IMR-90 (cell line): Measurements from ENCODE around the gene FOXL1. TPM values are rescaled to one million over a fixed set of nuclear protein-coding genes. Genes with fewer than 3 reads are reported as not detected.

ENCODE experiments used
- ATAC-seq: fragments of 200-7000 bp; cut with Tn5 transposase; 2 replicates; pipeline ENCODE4 v1.9.1; 2020; ENCODE audit warnings: low read depth, mild to moderate bottlenecking, moderate library complexity
- BruUV-seq: library from RNA; stranded (reverse); fragments of 400-500 nt; replicated peaks from 2 replicates; lab custom pipeline; 2021; lab: Mats Ljungman, UMichigan
- CTCF ChIA-PET: fragments of 300-600 bp; formaldehyde crosslinking; extraction: SDS; loops from one replicate; lab custom pipeline; 2021; ENCODE audit warnings: antibody characterized with exemption; lab: Yijun Ruan, JAX
- POLR2A ChIA-PET: fragments of 300-600 bp; sonication (Branson Sonifier 250); formaldehyde crosslinking; loops from one replicate; lab custom pipeline; 2022; ENCODE audit warnings: antibody characterized with exemption; ENCODE audit not compliant: unreplicated experiment; lab: Charles Lee
- DNase-seq: peaks from one replicate; pipeline ENCODE4 v3.0.0; 2013
- H2AFZ ChIP-seq: replicated peaks from 2 replicates; pipeline ENCODE3; 2013; ENCODE audit warnings: low read length, mild to moderate bottlenecking; ENCODE audit not compliant: poor library complexity
- H2AK5ac ChIP-seq: 2 replicates; pipeline ENCODE4 v1.6.1; 2013; ENCODE audit warnings: low read depth, low read length, inconsistent platforms
- H2AK9ac ChIP-seq: replicated peaks from 2 replicates; pipeline ENCODE3; 2013; ENCODE audit warnings: mild to moderate bottlenecking, low read depth, low read length, moderate library complexity; ENCODE audit not compliant: poor library complexity
- H2BK120ac ChIP-seq: 2 replicates; pipeline ENCODE4 v1.6.1; 2013; ENCODE audit warnings: low read depth, low read length, inconsistent platforms
- H2BK15ac ChIP-seq: 3 replicates; pipeline ENCODE4 v1.6.1; 2013; ENCODE audit warnings: low read depth, low read length, inconsistent platforms
- H2BK20ac ChIP-seq: 2 replicates; pipeline ENCODE4 v1.6.1; 2013; ENCODE audit warnings: low read depth, mild to moderate bottlenecking, inconsistent platforms, low read length, moderate library complexity
- H2BK5ac ChIP-seq: 2 replicates; pipeline ENCODE4 v1.6.1; 2013; ENCODE audit warnings: mild to moderate bottlenecking, low read depth, low read length, inconsistent platforms; ENCODE audit not compliant: poor library complexity, severe bottlenecking
- H3K14ac ChIP-seq: replicated peaks from 2 replicates; pipeline ENCODE4 v1.6.1; 2013; ENCODE audit warnings: low read depth, low read length, inconsistent platforms
- H3K18ac ChIP-seq: 2 replicates; pipeline ENCODE4 v1.6.1; 2013; ENCODE audit warnings: low read depth, low read length, control low read depth
- H3K23ac ChIP-seq: 2 replicates; pipeline ENCODE4 v1.6.1; 2013; ENCODE audit warnings: low read depth, low read length, inconsistent platforms
- H3K27ac ChIP-seq: 2 replicates; pipeline ENCODE4 v1.5.1; 2013; ENCODE audit warnings: mild to moderate bottlenecking, control low read depth, low read length; ENCODE audit not compliant: insufficient read depth
- H3K27me3 ChIP-seq: 2 replicates; pipeline ENCODE4 v1.6.1; 2013; ENCODE audit warnings: low read length; ENCODE audit not compliant: control insufficient read depth, insufficient read depth
- H3K36me3 ChIP-seq: 2 replicates; pipeline ENCODE4 v1.6.1; 2013; ENCODE audit warnings: low read length, mixed read lengths; ENCODE audit not compliant: control insufficient read depth, insufficient read depth
- H3K4ac ChIP-seq: 2 replicates; pipeline ENCODE4 v1.6.1; 2013; ENCODE audit warnings: low read depth, low read length, inconsistent platforms
- H3K4me1 ChIP-seq: 2 replicates; pipeline ENCODE4 v1.6.1; 2013; ENCODE audit warnings: low read length, mixed read lengths; ENCODE audit not compliant: control insufficient read depth, insufficient read depth
- H3K4me2 ChIP-seq: 2 replicates; pipeline ENCODE4 v1.6.1; 2013; ENCODE audit warnings: low read depth, mild to moderate bottlenecking, control low read depth, low read length, moderate library complexity
- H3K4me3 ChIP-seq: 2 replicates; pipeline ENCODE4 v1.5.1; 2013; ENCODE audit warnings: low read depth, mild to moderate bottlenecking, control low read depth, low read length, moderate library complexity; ENCODE audit not compliant: insufficient read depth
- H3K56ac ChIP-seq: 2 replicates; pipeline ENCODE4 v1.6.1; 2013; ENCODE audit warnings: low read length, inconsistent platforms; ENCODE audit not compliant: insufficient read depth; ENCODE audit errors: extremely low read depth
- H3K79me1 ChIP-seq, 2 experiments: 2 replicates each; pipeline ENCODE4 v1.6.1; 2013; ENCODE audit warnings: low read length in 2 of 2, inconsistent platforms in 1 of 2, low read depth in 1 of 2
- H3K9ac ChIP-seq: 2 replicates; pipeline ENCODE4 v1.6.1; 2013; ENCODE audit warnings: low read depth, low read length, control low read depth
- H3K9me1 ChIP-seq: 2 replicates; pipeline ENCODE4 v1.6.1; 2013; ENCODE audit warnings: low read length, inconsistent platforms; ENCODE audit not compliant: insufficient read depth
- H3K9me3 ChIP-seq: 2 replicates; pipeline ENCODE4 v1.6.1; 2013; ENCODE audit warnings: low read length; ENCODE audit not compliant: control insufficient read depth, insufficient read depth
- H4K20me1 ChIP-seq: 2 replicates; pipeline ENCODE4 v1.6.1; 2013; ENCODE audit warnings: low read length, inconsistent platforms; ENCODE audit not compliant: insufficient read depth
- H4K5ac ChIP-seq: 2 replicates; pipeline ENCODE4 v1.6.1; 2013; ENCODE audit warnings: mild to moderate bottlenecking, low read depth, low read length, control low read depth
- H4K8ac ChIP-seq, 2 experiments: 2 replicates each; pipeline ENCODE4 v1.6.1; 2013; ENCODE audit warnings: low read depth in 2 of 2, low read length in 2 of 2, control low read depth in 1 of 2, inconsistent platforms in 1 of 2
- H4K91ac ChIP-seq: 2 replicates; pipeline ENCODE4 v1.6.1; 2013; ENCODE audit warnings: low read depth, low read length, inconsistent platforms; ENCODE audit not compliant: insufficient read depth
- CHD1 ChIP-seq: IDR thresholded peaks from 2 replicates; pipeline ENCODE4 v1.6.1; 2012; ENCODE audit warnings: low read depth, low read length, improper control_type of control experiment
- NFE2L2 ChIP-seq: fragments of 150-350 bp; IDR thresholded peaks from 2 replicates; pipeline ENCODE4 v1.6.1; 2016; ENCODE audit warnings: low read depth, mild to moderate bottlenecking, low read length
- RAD21 ChIP-seq: IDR thresholded peaks from 2 replicates; pipeline ENCODE4 v1.6.1; 2012; ENCODE audit warnings: low read length, improper control_type of control experiment
- RFX5 ChIP-seq: IDR thresholded peaks from 2 replicates; pipeline ENCODE4 v1.8.0; 2012; ENCODE audit warnings: low read depth, mild to moderate bottlenecking, low read length, moderate library complexity
- SMC3 ChIP-seq: fragments of 150-350 bp; IDR thresholded peaks from 2 replicates; pipeline ENCODE4 v1.6.1; 2016; ENCODE audit warnings: low read depth, mild to moderate bottlenecking, antibody characterized with exemption, low read length, moderate library complexity
- WGBS, 2 experiments: methylation state at CpG; one replicate each; pipeline versions ENCODE4 v1.1.5 to v1.1.7; 2013; ENCODE audit warnings: missing lambda C conversion rate in 2 of 2; ENCODE audit not compliant: insufficient read length in 1 of 2; ENCODE audit errors: extremely low coverage in 2 of 2; 5-methylcytosine and 5-hydroxymethylcytosine counted together
- dilution Hi-C: fragments of 300-500 bp; cut with HindIII; formaldehyde crosslinking; loops from one replicate; pipeline ENCODE4 v1.14.3; 2018; ENCODE audit warnings: low sequenced_read_pairs; ENCODE audit not compliant: unreplicated experiment
- in situ Hi-C: fragments of 300-500 bp; cut with MboI; formaldehyde crosslinking; loops from 3 replicates; pipeline ENCODE4 v1.14.3; 2019; ENCODE audit warnings: low sequenced_read_pairs, inconsistent platforms, mixed read lengths
- intact Hi-C: fragments of 100-400 bp; cut with micrococcal nuclease; formaldehyde crosslinking; loops from 2 replicates; pipeline ENCODE4 v1.10.0; 2022
- polyA plus RNA-seq, 3 experiments: library from polyadenylated mRNA; depleted of rRNA; stranded (reverse); fragments of >200 nt; gene quantifications; 2 replicates each; pipeline ENCODE4 v1.2.3, GENCODE V29; 2012; ENCODE audit warnings: low replicate concordance in 1 of 3
- total RNA-seq: library from RNA; depleted of rRNA; stranded (reverse); fragments of >200 nt; gene quantifications from 2 replicates; pipeline ENCODE4 v1.2.3, GENCODE V29; 2012
- TF ChIP-seq, protein P1 (sequence below): fragments of 150-350 bp; IDR thresholded peaks from 2 replicates; pipeline ENCODE4 v1.6.1; 2016; ENCODE audit warnings: low read depth, mild to moderate bottlenecking, low read length, moderate library complexity, borderline replicate concordance

The FOXL1 gene
- total and polyA plus RNA-seq, 2 of the 4 experiments (the other 2 are of a cell fraction), result 15.2 to 25.8 TPM

GRCh38 chr16:86531641-86532525 is 46.5 kb upstream of the FOXL1 start:
- no peaks in the 10 kb centered on the region for H4K20me1 ChIP-seq
- DNase-seq (no peak), ATAC-seq (no peak)
- H2AK5ac ChIP-seq, result no peak overlapping the region
- BruUV-seq, result no TSS peak
- in situ Hi-C loops (no loop called here), intact Hi-C loops (no loop called here), dilution Hi-C loops (no loop called here)
- no peak overlapping the region for H2BK120ac ChIP-seq
- peaks cover 6% of the 10 kb centered on the region for H3K36me3 ChIP-seq
- H2BK15ac ChIP-seq, result no peak overlapping the region
- no peak overlapping the region for H4K91ac ChIP-seq
- H4K8ac ChIP-seq, result no peak overlapping the region
- no peaks in the 10 kb centered on the region for H3K9me3 ChIP-seq
- no peak overlapping the region for H3K56ac ChIP-seq
- no peaks in the 10 kb centered on the region for H3K4me1 ChIP-seq
- no peak overlapping the region for H2AK9ac ChIP-seq
- ChIA-PET CTCF (no interaction called here), POLR2A (no interaction called here)
- no peak overlapping the region for H3K27ac ChIP-seq
- H3K4me3 ChIP-seq, result no peak overlapping the region
- TF ChIP-seq CHD1 (no peak), SMC3 (no peak), RAD21 (no peak), NFE2L2 (no peak), RFX5 (no peak)
- TF ChIP-seq, protein P1, sequence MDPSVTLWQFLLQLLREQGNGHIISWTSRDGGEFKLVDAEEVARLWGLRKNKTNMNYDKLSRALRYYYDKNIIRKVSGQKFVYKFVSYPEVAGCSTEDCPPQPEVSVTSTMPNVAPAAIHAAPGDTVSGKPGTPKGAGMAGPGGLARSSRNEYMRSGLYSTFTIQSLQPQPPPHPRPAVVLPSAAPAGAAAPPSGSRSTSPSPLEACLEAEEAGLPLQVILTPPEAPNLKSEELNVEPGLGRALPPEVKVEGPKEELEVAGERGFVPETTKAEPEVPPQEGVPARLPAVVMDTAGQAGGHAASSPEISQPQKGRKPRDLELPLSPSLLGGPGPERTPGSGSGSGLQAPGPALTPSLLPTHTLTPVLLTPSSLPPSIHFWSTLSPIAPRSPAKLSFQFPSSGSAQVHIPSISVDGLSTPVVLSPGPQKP, result no peak
- no peak overlapping the region for H3K4ac ChIP-seq
- H4K5ac ChIP-seq, result no peak overlapping the region
- H3K79me1 ChIP-seq, result no peaks in the 10 kb centered on the region
- no peaks in the 10 kb centered on the region for H3K27me3 ChIP-seq
- no peak overlapping the region for H3K23ac ChIP-seq
- H3K18ac ChIP-seq, result no peak overlapping the region
- no peak overlapping the region for H2BK5ac ChIP-seq
- 93% methylated on average over 31 of the region's 49 CpGs; no CpG with 5 or more reads in 1 of the 2 experiments for WGBS, 2 experiments
- H3K4me2 ChIP-seq, result no peak overlapping the region
- H2BK20ac ChIP-seq, result no peak overlapping the region
- H3K9me1 ChIP-seq, result no peaks in the 10 kb centered on the region
- no peak overlapping the region for H2AFZ ChIP-seq
- no peak overlapping the region for H3K14ac ChIP-seq
- H3K9ac ChIP-seq, result no peak overlapping the region
